Ectodermal cell (in vitro differentiated cells): ENCODE results near the gene POLE2.
"Not testable (repeated sequence)": the region's sequence is repeated elsewhere in the genome, so short reads cannot be mapped to it uniquely, and the experiment has no call there.

ENCODE experiments used
- H3K27ac ChIP-seq: 2 replicates; pipeline ENCODE4 v1.7.0; 2013; ENCODE audit warnings: mild to moderate bottlenecking, low read depth, low read length; ENCODE audit not compliant: insufficient read depth, poor library complexity, severe bottlenecking
- H3K27me3 ChIP-seq: 2 replicates; pipeline ENCODE4 v1.7.0; 2013; ENCODE audit warnings: mild to moderate bottlenecking, low read length; ENCODE audit not compliant: insufficient read depth, control insufficient read depth, poor library complexity, severe bottlenecking
- H3K36me3 ChIP-seq: one replicate; pipeline ENCODE4 v1.7.0; 2013; ENCODE audit warnings: low read length; ENCODE audit not compliant: control insufficient read depth, insufficient read depth
- H3K4me1 ChIP-seq: one replicate; pipeline ENCODE4 v1.7.0; 2013; ENCODE audit warnings: low read length; ENCODE audit not compliant: control insufficient read depth, insufficient read depth
- H3K4me3 ChIP-seq: 2 replicates; pipeline ENCODE4 v1.7.0; 2013; ENCODE audit warnings: low read depth, low read length, control low read depth; ENCODE audit not compliant: insufficient read depth
- H3K9me3 ChIP-seq: 2 replicates; pipeline ENCODE4 v1.7.0; 2013; ENCODE audit warnings: mild to moderate bottlenecking, low read length, moderate library complexity; ENCODE audit not compliant: control insufficient read depth
- WGBS, 2 experiments: methylation state at CpG; one replicate each; pipeline ENCODE4 v1.1.7; 2013; ENCODE audit warnings: missing lambda C conversion rate in 2 of 2; 5-methylcytosine and 5-hydroxymethylcytosine counted together

POLE2 gene

DNA sequence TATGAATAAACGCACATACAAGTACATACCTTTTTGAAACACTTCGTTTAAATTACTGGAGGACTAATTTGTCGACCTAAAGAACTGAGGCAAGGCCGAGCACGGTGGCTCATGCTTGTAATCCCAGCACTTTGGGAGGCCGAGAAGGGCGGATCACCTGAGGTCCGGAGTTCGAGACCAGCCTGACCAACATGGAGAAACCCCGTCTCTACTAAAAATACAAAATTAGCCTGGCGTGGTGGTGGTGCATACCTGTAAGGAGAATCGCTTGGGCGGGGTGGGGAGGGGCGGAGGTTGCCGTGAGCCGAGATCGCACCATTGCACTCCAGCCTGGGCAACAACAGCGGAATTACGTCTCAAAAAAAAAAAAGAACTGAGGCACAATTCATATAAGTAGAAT lies 68.7 kb downstream of the POLE2 start:
- H3K4me1 ChIP-seq, H3K9me3 ChIP-seq, H3K27me3 ChIP-seq, H3K27ac ChIP-seq: not testable (repeated sequence)
- Histone ChIP-seq H3K4me3 (peak overlapping the region; percentile 93), H3K36me3 (peaks cover 12% of the 10 kb centered on the region)
- WGBS, 2 experiments = 70 to 79% methylated on average over 19 of the region's 19 CpGs

- peaks cover 9% of the 10 kb centered on the region for H3K4me1 ChIP-seq
- H3K27ac ChIP-seq = no peak overlapping the region
- 96% methylated on average over 6 of the region's 6 CpGs for WGBS, 2 experiments
- H3K4me3 ChIP-seq = no peak overlapping the region
- peaks cover 12% of the 10 kb centered on the region for H3K36me3 ChIP-seq
- no peaks in the 10 kb centered on the region for H3K27me3 ChIP-seq
- no peaks in the 10 kb centered on the region for H3K9me3 ChIP-seq
Measured at GRCh38 chr14:49617852-49618519, 70.0 kb downstream of the POLE2 start.

DNA sequence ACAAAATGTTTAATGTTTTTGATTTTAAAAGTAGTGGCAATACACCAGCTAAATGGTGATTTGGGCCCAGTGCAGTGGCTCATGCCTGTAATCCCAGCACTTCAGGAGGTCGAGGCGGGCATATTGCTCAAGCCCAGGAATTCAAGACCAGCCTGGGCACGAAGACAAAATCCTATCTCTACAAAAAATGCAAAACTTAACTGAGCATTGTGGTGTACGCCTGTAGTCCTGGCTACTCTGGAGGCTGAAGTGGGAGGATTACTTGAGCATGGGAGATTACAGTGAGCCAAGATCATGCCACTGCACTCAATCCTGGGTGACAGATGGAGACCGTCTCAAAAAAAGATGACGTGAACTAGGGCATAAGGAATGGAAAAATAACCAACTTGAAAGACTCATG lies 72.2 kb downstream of the POLE2 start:
- no peaks in the 10 kb centered on the region for H3K27me3 ChIP-seq
- no peak overlapping the region for H3K4me3 ChIP-seq
- no peaks in the 10 kb centered on the region for H3K9me3 ChIP-seq
- 92 to 94% methylated on average over 6 of the region's 6 CpGs for WGBS, 2 experiments
- peaks cover 12% of the 10 kb centered on the region for H3K36me3 ChIP-seq
- H3K4me1 ChIP-seq = no peaks in the 10 kb centered on the region
- no peak overlapping the region for H3K27ac ChIP-seq

GRCh38 chr14:49614196-49614595 lies 73.8 kb downstream of the POLE2 start:
- Histone ChIP-seq H3K36me3 (peaks cover 12% of the 10 kb centered on the region), H3K27ac (no peak overlapping the region), H3K27me3 (no peaks in the 10 kb centered on the region), H3K4me1 (no peaks in the 10 kb centered on the region), H3K9me3 (no peaks in the 10 kb centered on the region), H3K4me3 (no peak overlapping the region)
- WGBS, 2 experiments = 94 to 100% methylated on average over 2 of the region's 2 CpGs

GRCh38 chr14:49612671-49613070 lies 75.3 kb downstream of the POLE2 start:
- no peak overlapping the region for H3K27ac ChIP-seq

DNA sequence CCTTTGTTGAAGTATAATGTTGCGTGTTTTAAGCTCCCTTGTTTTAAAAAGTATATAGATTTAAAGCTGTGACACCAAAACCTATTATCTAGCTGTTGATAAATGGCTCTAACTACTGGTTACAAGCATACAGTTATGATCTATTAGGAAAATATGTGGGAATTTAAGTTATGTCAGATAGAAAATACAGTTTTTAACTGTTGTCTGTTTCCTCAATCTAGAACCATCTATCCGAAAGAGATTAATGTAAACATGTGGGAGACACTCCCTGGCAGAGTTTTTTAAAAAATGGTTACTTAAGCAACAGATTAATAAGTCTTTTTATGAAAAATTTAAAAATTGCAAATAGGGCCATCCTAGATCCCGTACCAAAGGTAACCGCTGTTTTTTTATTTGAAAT lies 75.8 kb downstream of the POLE2 start:
- H3K9me3 ChIP-seq = no peaks in the 10 kb centered on the region

More at GRCh38 chr14:49612671-49613070, 75.3 kb downstream of the POLE2 start:
- Histone ChIP-seq H3K36me3 (peaks cover 11% of the 10 kb centered on the region), H3K4me1 (no peaks in the 10 kb centered on the region), H3K27me3 (no peaks in the 10 kb centered on the region), H3K9me3 (no peaks in the 10 kb centered on the region), H3K4me3 (no peak overlapping the region)
- 95 to 96% methylated on average over 8 of the region's 8 CpGs for WGBS, 2 experiments

GRCh38 chr14:49607583-49607982 lies 80.4 kb downstream of the POLE2 start:
- Histone ChIP-seq H3K4me3 (no peak overlapping the region), H3K27me3 (no peaks in the 10 kb centered on the region), H3K27ac (no peak overlapping the region), H3K36me3 (peaks cover 12% of the 10 kb centered on the region), H3K4me1 (no peaks in the 10 kb centered on the region), H3K9me3 (no peaks in the 10 kb centered on the region)
- WGBS, 2 experiments = 86 to 89% methylated on average over 6 of the region's 6 CpGs

More for the DNA sequence above, 75.8 kb downstream of the POLE2 start:
- no peaks in the 10 kb centered on the region for H3K27me3 ChIP-seq
- whole genome bisulfite sequencing, 2 experiments = 97% methylated on average over 3 to 4 of the region's 4 CpGs
- H3K36me3 ChIP-seq = peaks cover 10% of the 10 kb centered on the region
- no peak overlapping the region for H3K4me3 ChIP-seq
- no peaks in the 10 kb centered on the region for H3K4me1 ChIP-seq
- no peak overlapping the region for H3K27ac ChIP-seq

- WGBS, 2 experiments = 0% methylated on average over 77 of the region's 77 CpGs
- no peaks in the 10 kb centered on the region for H3K9me3 ChIP-seq
- H3K36me3 ChIP-seq = no peaks in the 10 kb centered on the region
- H3K27ac ChIP-seq = peak within 1 kb of the TSS; percentile 81
- H3K4me3 ChIP-seq = peak within 1 kb of the TSS; percentile 70
- peaks cover 5% of the 10 kb centered on the region for H3K27me3 ChIP-seq
- no peaks in the 10 kb centered on the region for H3K4me1 ChIP-seq
Measured at GRCh38 chr14:49598485-49599300, 89.3 kb downstream of the POLE2 start, which contains the start of gene LRR1. TSS of gene LRR1 (plus strand) at chr14:49598940. CDS start at chr14:49599021, 81 bp downstream.

DNA sequence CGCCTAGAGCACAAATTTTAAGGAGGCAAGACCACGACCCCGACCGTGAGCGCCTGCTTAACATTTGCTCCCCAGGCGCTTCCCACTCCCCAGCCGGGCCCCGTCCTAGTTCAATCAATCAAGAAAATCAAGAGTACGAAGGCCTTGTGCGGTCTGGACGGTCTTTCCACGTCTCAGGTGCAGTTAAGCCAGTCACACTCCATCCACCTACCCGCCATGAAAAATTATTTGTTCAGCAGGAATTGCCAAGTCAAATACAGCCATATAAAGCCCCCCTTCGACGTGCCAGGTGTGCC lies 89.9 kb downstream of the POLE2 start:
- Histone ChIP-seq H3K36me3 (no peaks in the 10 kb centered on the region), H3K27ac (no peak overlapping the region), H3K4me1 (no peaks in the 10 kb centered on the region), H3K9me3 (no peaks in the 10 kb centered on the region), H3K27me3 (peaks cover 5% of the 10 kb centered on the region), H3K4me3 (peak overlapping the region; percentile 70)
- 1% methylated on average over 15 of the region's 15 CpGs for whole genome bisulfite sequencing, 2 experiments

GRCh38 chr14:49594347-49595091 lies 93.5 kb downstream of the POLE2 start:
- no peak overlapping the region for H3K27ac ChIP-seq

More at GRCh38 chr14:49594347-49595091, 93.5 kb downstream of the POLE2 start:
- no peaks in the 10 kb centered on the region for H3K9me3 ChIP-seq
- 87 to 90% methylated on average over 4 of the region's 4 CpGs for WGBS, 2 experiments
- H3K4me3 ChIP-seq = no peak overlapping the region
- no peaks in the 10 kb centered on the region for H3K4me1 ChIP-seq
- H3K27me3 ChIP-seq = peaks cover 5% of the 10 kb centered on the region
- H3K36me3 ChIP-seq = no peaks in the 10 kb centered on the region
